SH-SY5Y (cell line): Measurements from ENCODE around the gene PLAAT4.

Source experiments
- GATA2 ChIP-seq: IDR thresholded peaks from 2 replicates; pipeline ENCODE4 v1.6.1; 2011; ENCODE audit warnings: mild to moderate bottlenecking, low read depth, low read length
- GATA3 ChIP-seq: IDR thresholded peaks from 2 replicates; pipeline ENCODE4 v1.6.1; 2011; ENCODE audit warnings: low read depth, mild to moderate bottlenecking, low read length, moderate library complexity

Gene PLAAT4

GRCh38 chr11:63572026-63572688, 35.5 kb downstream of the PLAAT4 start:
- no peak for TF ChIP-seq GATA3
- TF ChIP-seq GATA2, result no peak

DNA sequence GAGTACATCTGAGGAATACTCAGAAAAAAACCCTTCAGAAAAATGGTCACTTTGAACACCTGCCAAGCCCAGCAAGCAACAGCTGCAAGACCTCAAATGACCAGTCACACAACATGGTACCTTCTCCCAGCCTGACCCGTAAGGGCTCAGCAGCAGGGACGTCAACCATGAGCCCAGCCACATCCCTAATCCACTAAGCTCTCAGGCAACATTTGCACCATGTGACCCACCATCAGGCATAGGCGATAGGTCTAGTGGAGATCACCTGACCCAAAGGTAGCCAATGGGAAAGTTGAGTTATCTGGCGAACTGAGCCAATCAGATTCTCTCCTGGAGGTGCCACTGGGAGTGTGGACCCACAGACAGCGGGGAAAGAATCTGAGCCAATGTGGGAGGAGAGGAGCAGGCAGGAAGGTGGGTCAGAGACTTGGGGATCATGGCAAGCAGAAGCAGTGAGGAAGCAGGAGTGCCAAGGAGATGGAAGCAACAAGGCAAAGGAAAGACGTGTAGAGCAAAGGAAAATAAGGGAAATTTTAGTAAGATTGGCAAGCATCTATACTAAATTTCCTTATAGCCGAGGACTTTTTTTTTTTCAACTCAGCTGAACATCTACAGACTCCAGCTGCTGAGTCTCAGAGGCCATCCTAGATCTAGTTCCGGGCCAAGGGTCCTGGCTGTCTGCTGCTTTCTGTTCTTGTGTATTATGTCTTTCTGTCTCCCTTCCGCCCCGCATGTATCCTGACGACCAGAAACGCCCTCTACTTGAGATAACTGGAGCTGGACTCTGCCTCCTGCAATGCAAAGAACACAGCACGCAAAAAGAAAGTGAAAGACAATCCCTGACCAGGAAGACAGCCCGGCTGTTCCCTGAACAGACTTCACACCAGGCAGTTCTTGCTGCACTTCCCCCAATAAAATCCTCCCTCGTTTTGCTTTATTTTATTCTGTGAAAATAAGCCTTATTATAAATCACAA, 37.6 kb downstream of the PLAAT4 start:
- TF ChIP-seq GATA2 (no peak), GATA3 (no peak)

GRCh38 chr11:63574856-63575602, 38.4 kb downstream of the PLAAT4 start:
- TF ChIP-seq GATA2 (no peak), GATA3 (no peak)

- TF ChIP-seq GATA2, result peak; percentile 35; the same call in 1 of the 2 replicates
Observed at GRCh38 chr11:63581224-63581623, 44.6 kb downstream of the PLAAT4 start.

DNA sequence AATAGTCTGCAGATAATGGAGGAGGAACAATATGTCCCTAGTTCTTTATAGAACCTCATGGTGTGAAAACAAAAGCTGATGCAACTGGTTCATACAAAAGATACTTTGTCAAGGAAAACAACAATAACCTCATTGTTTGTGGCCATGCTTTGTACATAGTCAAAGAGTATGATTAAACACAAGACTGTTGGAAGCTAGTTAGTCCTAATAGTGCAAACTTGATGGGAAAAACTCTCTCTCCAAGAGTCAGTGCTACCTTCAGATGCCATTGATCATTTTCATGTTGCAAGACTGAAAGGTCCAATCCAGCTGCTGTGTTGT, 46.7 kb downstream of the PLAAT4 start:
- TF ChIP-seq GATA3, result no peak
- no peak for TF ChIP-seq GATA2

GRCh38 chr11:63586451-63587166, 50.0 kb downstream of the PLAAT4 start:
- TF ChIP-seq GATA3, result no peak
- no peak for TF ChIP-seq GATA2

GRCh38 chr11:63589000-63589399, 52.4 kb downstream of the PLAAT4 start:
- TF ChIP-seq GATA2, result no peak
- TF ChIP-seq GATA3, result no peak

- TF ChIP-seq GATA3 (no peak), GATA2 (no peak)
Observed at GRCh38 chr11:63590024-63590788, 53.6 kb downstream of the PLAAT4 start.

DNA sequence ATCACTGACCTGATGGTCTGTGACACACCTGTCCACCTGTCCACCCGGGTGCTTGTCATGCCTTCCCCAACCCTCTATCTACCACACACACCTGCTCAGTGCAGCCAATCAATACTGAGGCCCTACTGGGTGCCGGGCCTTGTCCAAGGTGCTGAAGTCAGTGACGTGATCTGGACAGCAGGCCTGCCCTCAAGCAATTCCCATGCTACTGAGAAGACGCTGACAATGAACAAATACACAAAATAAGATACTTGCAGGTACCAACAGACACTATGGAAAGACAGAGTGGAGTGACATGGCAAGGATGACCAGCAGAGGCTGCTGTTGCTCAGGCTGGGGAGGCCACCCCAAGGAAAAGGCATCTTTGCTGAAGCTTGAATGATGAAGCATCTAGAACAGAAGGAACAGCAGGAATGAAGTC, 56.4 kb downstream of the PLAAT4 start:
- TF ChIP-seq GATA3 (no peak), GATA2 (no peak)

GRCh38 chr11:63595296-63595695, 58.7 kb downstream of the PLAAT4 start:
- TF ChIP-seq GATA3, result no peak
- no peak for TF ChIP-seq GATA2
